ENCODE data around the gene FAM8A1. TPM values are rescaled to one million over a fixed set of nuclear protein-coding genes. Genes with fewer than 3 reads are reported as not detected.

Gene FAM8A1
- total RNA-seq: 21.7 and 25.0 TPM in 2 replicates

GRCh38 chr6:17599877-17600526, at the start of gene FAM8A1:
Gene FAM8A1 (plus strand): TSS chr6:17600302. CDS start chr6:17600410, 108 bp downstream.

Other genes with a start within 250 kb of the FAM8A1 start
- gene CAP2, start 206.7 kb upstream of the FAM8A1 start, total RNA-seq: 3.5 and 3.6 TPM in 2 replicates
- gene NUP153, start 106.6 kb downstream of the FAM8A1 start, total RNA-seq: 25.0 and 27.9 TPM in 2 replicates

Measured in smooth muscle cell of trachea (primary cell).